ENCODE measurements around the gene TNFRSF18.
A peak's percentile ranks its signal among the peaks of the same experiment; 100 is the strongest.
"Not testable (repeated sequence)": the region's sequence is repeated elsewhere in the genome, so short reads cannot be mapped to it uniquely, and the experiment has no call there.

The TNFRSF18 gene, protein sequence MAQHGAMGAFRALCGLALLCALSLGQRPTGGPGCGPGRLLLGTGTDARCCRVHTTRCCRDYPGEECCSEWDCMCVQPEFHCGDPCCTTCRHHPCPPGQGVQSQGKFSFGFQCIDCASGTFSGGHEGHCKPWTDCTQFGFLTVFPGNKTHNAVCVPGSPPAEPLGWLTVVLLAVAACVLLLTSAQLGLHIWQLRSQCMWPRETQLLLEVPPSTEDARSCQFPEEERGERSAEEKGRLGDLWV

GRCh38 chr1:1206376-1206965 is at the start of gene TNFRSF18:
TNFRSF18 (minus strand) TSS chr1:1206592; CDS start chr1:1206571, 21 bp downstream.
- peak; percentile 33 for DNase-seq

GRCh38 chr1:1255611-1256010 is 49.2 kb upstream of the TNFRSF18 start:
- no peak for DNase-seq

- DNase-seq: no peak
Observed at GRCh38 chr1:1255078-1255477, 48.7 kb upstream of the TNFRSF18 start.

DNA sequence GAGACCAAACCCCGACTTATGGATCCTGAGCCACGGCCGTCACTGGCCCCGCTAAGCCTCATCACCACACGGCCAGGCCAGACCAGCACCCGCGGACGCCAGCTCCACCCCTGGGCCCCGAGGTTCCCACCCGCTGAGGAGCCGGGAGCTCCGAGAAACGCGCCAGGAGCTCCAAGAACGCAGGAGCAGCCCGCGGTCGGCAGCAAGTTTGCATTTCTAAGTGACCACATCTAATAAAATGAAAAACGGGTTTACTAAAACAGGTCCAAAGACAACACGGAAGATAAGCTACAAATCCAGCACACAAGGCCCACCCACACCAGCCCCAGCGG is 48.2 kb upstream of the TNFRSF18 start:
- no peak for DNase-seq

DNA sequence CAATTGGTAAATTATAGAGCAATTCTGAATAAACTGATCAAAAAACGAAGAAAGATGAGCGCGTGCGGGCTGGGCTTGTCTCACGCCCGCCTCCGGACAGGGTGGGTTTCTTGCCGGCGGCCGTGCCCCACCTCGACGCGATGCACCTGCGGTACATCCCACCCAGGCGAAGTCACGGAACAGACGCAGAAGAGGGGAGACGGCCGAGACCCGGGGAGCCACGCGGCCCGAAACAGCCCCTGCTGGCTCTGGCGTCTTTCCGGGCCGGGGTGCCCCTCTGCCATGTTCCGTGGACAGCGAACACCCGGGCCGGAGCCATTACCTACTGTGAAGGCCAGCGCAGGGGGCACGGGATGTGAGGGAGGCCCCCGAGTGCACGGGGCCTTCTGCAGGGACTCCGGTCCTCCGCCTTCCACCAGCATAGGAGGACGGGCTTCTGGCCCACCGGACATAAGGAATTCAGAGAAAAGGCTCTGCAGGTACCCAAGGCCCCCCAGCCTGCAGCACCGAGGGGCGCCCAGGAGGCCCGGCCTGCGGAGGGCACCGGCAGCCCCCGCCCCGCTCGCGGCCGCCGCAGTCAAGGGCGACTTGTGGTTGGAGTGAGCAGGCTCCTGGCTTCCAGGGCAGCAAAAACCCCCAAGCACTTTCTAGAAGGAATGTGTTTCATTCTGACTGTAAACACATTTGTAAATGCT is 47.7 kb upstream of the TNFRSF18 start:
- DNase-seq: no peak

DNA sequence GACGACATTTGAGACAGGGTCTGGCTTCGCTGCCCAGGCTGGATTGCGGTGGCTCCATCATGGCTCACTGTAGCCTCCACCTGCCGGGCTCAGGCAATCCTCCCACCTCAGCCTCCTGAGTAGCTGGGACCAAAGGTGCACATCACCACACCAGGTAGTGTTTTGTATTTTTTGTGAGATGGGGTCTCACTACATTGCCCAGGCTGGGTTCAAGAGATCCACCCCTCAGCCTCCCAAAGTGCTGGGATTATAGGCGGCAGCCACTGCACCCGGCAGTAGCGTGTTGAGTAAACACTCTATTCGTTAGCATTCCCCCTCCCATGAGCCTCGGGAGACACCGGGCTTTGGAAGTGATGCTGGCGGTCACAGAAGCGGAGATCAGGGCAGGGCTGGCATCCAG is 46.9 kb upstream of the TNFRSF18 start:
- no peak for DNase-seq

DNA sequence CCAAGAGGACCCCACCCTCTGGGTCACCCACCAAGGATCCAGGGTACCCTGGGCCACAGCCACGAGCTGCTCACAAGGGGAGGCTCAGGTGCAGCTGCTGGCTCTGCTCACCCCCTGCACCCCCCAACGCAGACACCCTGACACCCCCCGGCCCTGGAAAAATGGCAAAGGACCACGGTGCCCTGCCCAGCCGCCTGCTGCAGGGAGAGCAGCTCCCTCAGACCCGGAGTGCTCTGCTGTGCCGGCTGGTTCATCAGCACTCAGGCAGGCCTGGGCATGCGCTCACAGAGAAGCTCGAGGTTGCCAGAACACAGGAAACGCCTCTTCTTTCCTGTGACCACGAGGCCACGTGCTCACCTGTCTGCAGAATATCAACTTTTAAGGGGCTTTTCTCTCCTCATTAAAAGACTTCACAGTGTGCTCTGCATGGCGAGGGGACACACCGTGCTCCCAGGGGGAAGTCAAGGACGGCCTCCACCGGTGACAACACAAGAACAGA is 44.4 kb upstream of the TNFRSF18 start:
- no peak for DNase-seq

GRCh38 chr1:1248009-1248913 is 41.9 kb upstream of the TNFRSF18 start:
- not testable (repeated sequence) for DNase-seq

- DNase-seq: no peak
Observed at GRCh38 chr1:1247341-1247913, 41.0 kb upstream of the TNFRSF18 start.

DNA sequence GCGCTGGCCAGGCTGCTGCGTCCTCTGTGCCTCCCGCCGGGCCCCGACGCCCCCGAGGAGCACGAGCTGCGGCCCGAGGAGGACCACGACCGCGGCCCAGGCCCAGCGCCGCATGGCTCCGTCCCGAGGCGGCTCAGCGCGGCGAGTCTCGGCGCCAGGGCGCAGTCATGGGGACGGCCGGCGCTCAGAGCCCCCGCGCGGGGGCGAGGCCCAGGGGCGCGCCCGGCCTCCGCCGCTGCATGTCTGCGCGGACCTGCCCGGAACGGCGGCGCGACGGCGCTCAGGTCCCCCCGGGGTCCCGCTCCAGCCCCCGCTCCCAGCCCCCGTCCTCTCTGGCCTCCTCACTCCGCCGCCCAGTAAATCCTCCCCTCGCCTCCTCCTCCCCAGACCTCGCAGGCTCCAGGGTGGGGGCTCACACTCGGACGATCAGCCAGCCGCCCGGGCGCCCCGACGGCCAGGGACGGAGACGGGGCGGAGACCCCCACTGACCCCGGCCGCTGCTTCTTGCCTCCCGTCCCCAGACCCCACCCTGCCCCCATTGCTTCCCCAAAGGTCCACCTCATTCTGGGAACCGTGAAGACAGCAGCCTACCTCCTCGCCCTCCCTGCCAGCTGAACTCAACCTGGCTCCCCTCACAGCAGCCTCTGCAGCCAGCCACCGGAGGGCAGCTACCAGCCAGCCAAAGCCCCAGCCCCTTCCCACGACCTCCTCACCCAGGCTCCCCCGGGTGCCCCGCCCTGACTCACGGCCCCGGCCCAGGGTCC is 40.4 kb upstream of the TNFRSF18 start, which contains the start of gene C1QTNF12:
TSS of gene C1QTNF12 (minus strand) at position 146 of the 764 bp plus-strand sequence. CDS start at position 114, 32 bp downstream.
- DNase-seq: no peak

DNA sequence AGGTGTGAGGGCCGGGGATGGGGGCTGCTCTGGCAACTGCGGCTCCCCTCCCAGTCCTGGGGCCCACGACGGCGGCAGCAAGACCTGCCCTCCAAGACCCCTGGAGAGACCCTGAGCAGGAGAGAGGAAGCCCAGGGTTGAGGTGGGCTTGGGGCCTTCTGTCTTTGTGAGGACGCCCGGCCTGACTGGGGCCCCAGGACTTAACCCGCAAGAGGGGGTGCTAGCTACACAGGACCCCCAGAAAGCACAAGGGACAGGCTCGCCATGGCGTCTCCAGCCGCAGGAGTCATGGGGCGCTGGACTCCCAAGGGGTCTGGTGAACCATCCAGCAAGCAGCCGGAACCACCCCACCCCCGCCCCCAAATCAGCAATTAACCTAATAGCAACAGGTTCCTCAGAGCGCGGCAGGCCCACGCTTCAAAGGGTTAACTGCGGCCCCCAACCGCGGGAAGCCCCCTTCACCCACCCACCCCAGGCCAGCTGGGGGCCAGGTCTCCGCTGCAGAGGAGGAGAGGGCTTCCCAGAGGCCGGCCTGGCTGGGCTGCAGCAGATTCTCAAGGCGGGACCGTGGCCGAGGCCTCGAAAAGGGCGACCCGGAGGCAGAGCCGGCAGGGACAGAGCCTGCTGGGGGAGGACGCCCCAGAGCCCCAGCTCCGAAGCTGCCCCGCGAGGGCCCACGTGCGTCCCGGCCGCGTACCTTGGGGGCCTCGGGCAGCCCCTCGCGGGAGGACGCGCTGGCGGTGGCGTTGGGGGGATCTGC is 39.6 kb upstream of the TNFRSF18 start:
- DNase-seq: no peak

DNA sequence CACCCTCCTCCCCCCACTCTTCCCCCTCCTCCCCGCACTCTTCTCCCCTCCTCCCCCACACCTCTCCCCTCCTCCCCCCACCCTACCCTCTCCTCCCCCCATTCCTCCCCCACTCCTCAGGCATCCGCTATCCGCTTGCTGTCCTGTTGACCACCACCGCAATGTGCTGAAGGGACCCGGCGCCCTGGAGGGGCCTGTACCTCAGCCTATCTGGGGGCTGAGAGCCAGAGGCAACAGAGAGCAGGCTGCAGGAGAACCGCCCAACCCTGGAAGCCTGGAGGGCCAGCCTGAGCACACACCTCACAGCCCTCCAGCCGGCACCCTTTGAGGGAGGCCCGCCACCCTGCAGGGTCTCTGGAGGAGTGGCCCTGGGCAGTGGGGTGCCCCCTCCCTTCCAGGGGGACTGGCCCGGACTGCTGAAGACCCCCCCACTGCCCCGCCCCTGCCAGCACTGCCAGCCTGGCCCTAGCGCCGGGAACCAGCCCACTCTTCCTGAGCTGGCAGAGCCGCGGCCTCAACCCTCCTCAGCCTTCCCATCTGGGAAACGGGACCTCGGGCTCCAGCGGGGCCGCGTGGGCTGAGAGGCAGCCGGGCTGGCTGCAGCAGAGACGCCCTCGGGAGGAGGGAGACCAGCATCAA is 38.9 kb upstream of the TNFRSF18 start:
- DNase-seq: no peak

DNA sequence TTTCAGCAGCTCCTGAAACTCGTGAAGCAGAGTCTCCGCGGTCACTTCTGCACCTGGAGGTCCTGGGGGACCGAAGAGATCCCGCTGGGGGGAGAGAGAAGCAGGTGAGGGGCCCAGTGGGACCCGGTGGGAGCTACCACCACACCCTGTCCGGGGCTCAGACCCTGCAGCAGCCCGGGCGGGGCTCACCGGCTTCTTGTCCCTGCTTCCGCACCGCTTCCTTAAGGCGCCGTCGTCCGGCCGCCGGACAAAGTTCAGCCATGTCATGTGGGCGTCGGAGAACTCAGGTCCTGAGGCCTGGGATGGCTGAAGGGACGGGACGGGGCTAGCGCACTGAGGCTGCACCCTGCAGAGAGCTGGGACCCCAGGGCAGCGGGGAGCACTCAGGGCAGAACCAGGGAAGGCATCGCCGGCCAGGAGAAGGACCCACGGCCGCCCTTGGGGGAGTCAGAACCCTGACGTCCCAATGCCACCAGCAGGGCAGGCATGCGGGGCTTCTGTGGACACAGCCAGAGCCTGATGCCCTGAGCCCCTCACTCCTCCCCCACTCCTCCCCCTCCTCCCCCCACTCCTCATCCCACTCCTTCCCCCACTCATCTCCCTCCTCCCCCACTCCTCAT is 37.9 kb upstream of the TNFRSF18 start:
- DNase-seq: no peak

DNA sequence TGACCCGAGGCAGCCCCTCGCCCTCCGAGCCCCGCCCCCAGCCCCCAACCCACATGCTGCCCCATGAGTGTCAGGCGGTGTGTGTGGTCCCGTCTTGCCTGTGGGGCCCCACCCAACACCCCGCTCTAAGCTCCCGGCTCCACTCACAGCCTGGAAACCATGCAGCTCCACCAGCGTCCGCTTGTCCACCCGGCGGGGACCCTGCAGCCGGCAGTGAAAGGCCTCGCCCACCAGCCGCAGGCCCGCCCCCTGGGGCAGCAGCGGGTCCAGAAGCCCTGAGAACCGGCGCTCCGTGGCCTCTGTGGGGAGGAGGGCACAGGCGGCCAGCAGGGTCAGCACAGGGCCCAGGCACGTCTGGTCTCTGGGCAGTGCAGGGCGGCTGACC is 37.4 kb upstream of the TNFRSF18 start:
- DNase-seq: no peak

DNA sequence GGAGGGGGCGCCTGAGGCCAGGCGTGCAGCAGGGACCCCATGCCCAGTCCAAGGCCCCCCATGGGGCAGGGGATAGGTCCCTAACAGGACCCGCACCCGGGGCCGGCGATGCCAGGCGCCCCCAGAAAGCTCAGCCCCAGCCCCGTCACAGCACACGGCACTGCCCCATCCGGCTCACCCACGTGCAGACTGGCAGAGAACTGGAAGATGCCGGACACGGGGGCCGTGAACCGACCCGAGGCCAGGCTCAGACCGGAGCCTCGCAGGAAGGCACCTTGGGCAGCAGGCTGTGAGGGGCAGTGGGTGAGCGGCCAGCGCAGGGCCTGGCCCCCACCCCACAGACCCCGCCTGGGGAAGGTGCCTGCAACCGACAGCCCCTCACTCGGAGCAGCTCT is 36.9 kb upstream of the TNFRSF18 start:
- DNase-seq: no peak

- no peak for DNase-seq
Observed at GRCh38 chr1:1242461-1243265, 36.3 kb upstream of the TNFRSF18 start.

GRCh38 chr1:1241588-1242219 is 35.3 kb upstream of the TNFRSF18 start:
- no peak for DNase-seq

GRCh38 chr1:1240822-1241587 is 34.6 kb upstream of the TNFRSF18 start:
- DNase-seq: no peak
